ENCODE measurements around the gene TMEM170B. TPM values are rescaled to one million over a fixed set of nuclear protein-coding genes. Genes with fewer than 3 reads are reported as not detected.

The TMEM170B gene
- polyA plus RNA-seq, 1 donor = 10.7 TPM

DNA sequence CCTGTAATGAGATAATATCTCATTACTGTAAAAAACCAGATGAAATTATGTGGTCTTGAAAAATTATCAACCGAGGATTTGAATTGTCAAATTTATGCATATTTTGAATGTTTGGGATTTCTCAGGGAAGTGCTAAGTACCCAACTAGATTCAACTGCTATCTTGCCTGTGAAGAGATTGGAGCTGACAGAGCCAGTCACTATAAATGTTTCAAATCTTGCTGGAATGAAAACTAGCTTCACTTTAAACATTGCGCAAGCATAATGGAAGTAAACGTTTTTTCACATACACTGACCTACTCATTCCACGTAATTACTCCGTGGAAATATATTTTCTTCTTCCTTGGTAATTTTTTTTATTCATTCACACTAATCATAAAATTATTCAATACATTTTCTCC, 46.7 kb downstream of the TMEM170B start:
- no peak for DNase-seq

- no peak for DNase-seq
Measured at GRCh38 chr6:11585426-11586016, 48.0 kb downstream of the TMEM170B start.

DNA sequence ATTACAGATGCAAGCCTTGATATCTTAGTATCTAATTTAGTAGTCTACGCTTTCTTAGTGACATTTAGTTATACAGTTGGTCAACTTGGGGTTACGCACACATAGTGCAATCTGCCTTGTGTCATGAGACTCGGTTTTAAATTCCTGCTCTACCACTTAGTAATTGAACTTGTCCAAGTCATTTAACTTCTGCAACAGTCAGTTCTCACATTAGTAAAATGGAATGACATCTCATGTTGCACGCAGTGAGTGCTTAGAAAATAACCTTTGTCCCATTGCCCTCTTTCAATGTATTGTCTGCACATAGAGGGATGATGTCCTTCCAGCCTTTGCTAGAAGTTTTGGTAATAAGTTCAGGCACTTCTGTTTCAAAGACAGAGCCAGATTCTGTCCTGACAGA, 48.6 kb downstream of the TMEM170B start:
- no peak for DNase-seq

GRCh38 chr6:11586536-11586935, 49.0 kb downstream of the TMEM170B start:
- no peak for DNase-seq

DNA sequence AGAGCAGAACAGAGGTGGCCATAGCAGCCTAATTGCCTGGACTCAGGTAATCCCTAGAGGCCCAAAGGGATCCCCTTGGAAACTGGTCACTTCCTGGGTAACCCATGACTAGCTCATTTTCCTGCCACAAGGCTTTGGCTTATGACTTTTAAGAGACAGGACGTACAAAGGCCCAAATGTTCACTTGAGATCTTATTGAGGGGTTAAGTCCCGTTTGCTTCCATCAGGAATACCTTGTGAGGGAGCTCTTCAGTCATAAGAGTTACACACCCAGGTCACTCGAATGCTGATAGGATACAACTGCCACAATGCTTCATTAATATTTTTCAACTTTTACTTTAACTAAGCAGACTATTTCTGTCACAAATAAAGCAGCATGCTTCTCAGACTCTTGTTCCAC, 51.7 kb downstream of the TMEM170B start:
- DNase-seq = no peak

DNA sequence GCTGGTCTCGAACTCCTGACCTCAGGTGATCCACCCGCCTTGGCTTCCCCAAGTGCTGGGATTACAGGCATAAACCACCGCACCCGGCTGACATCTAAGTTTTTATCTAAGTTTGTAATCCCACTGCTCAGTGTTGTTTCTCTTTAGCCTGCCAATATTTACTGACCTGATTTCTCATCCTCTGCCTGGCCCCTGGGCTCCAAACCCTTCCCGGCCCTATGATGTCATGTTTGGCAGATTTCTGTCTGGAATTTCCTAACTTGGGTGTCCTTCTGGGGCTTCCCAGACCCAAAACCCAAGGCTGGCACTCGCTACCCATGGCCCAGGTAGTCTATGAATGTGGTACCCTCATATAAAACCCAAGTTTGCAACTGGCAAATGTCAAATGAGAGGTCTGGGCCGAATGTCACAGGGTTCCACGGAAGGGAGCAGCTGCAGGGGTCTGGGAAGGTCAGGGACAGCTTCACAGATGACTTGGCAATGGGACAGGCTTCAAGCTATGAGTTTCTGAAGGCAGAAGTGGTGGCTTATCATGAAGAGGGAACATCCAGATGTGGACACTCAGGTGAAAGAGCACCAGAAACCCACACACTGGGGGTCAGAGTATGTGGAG, 54.9 kb downstream of the TMEM170B start:
- DNase-seq = no peak

DNA sequence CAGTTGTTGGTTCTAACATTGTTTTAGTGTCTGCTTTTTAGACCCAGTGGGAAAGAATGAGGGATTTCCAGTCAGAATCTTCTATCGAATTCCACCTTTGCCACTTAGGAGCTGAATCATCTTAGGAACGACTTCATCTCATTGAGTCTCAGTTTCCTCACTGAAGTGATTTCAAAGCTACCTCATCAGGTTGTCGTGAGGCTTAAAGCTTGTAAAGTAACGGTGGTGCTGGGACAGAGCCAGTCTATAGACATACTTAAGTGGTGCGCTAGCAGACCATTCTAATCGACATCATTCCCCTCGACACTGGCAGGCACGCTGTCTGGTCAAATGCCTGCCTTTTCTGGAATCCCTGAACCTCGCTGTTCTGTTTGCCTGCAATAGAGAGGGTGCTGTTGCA, 55.5 kb downstream of the TMEM170B start:
- no peak for DNase-seq

DNA sequence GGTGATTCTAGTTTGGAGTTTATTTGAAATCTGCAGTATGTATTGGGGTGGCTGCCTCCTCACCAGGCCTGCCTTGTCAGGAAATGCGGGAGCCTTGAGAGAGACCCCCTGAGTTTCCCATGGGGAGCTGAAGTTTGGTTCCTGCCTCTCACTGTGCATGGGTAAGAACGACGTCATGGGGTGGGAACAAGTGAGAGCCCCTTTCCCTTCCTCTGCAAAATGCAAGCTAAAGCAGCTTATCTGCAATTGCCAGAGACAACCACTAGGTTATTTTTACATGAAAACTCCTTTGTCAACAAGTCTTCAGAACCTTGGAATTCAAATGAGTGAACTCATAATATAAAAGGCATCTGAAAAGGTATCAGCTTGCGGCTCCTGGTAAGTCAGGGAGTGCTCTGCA, 58.4 kb downstream of the TMEM170B start:
- DNase-seq = no peak

DNA sequence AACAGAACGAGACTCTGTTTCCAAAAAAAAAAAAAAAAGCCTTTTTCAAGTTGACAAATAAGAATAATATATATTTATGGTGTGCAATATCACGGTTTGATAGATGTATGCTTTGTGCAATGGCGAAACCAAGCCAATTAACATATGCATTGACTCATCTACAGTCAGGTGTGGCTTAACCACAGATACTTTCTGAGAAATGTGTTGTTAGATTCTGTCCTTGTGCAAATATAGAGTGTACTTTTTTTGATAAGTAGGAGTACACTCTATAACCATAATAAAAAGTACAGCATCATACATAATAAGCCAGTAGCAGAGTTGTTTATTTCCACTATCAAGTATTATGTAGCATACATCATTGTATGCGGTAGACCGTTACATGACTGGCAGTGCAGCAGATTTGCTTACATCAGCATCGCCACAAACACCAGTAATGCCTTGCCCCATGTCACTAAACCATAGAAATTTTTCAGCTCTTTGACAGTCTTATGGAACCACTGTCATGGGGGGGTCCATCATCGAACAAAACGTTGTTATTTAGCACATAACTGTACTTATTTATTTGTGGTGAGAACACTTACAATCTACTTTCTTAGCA, 59.2 kb downstream of the TMEM170B start:
- no peak for DNase-seq

- DNase-seq = no peak
Measured at GRCh38 chr6:11598687-11599086, 61.1 kb downstream of the TMEM170B start.

- DNase-seq = no peak
Measured at GRCh38 chr6:11600251-11600650, 62.7 kb downstream of the TMEM170B start.

GRCh38 chr6:11601776-11602605, 64.4 kb downstream of the TMEM170B start:
- DNase-seq = no peak

DNA sequence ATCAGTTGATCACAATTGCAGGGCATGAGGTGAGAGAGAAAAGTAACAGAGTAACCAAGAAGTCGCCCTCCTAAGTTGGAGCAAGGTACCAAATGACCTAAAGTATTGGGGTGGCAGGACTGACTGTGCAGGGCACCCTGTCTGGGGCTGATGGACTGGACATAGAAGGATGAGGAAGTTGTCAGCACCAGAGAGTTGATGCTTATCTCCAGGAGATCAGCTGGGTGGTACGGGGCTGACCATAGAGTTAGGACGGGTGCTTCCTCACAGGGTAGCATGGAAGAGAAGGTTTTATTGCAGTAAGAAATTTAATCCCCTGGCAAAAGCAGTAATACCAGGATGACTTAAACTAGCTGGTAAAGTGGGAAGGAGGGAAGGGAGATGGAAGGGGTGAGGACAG, 66.7 kb downstream of the TMEM170B start:
- DNase-seq = no peak

DNA sequence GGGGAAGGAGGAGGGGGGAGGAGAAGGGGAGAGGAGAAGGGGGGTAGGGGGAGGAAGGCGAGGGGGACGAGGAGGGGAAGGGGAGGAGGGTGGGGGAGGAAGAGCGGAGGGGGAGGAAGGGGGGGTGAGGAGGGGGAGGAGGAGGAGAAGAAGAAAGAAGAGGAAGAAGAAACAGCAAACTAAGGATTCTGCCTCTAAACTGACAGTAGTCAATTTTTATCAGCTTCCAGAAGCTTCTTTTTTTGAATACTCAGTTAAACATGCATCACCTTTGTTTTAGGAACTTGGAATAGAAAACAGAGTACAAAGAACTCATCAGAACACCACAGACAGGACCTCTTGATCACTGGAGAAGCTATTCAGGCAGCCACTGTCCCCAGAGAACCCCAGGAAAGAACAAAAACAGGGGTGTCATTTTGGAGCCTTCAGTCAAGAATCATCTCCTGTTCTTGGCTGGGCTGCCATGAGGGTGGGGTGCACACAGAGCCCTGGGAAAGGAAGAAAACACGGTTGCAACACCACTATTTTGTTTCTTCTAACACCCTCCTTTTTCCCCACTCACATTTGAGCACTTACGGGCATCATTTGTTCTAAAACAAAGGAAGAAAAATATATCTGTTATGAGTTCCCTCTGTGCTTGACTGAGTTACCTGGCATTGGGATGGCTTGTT, 67.4 kb downstream of the TMEM170B start:
- no peak for DNase-seq

DNA sequence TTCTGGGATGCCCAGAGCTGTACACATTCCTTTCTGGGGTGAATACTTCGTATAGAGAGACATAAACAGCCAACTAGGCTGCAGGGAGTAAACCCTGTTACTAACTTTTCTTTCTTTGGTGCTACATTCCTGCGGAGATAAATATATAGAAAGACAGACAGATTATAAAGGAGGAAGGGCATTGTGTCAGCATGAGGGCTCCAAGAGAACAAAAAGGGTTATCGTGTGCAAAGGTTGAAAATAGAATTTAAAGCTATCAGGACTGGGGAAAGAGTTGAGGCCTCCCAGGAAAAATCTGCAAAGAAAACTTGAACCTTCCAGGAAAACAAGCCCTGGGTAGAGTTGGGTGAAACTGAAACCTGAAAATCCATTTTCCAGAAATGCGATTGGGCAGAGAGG, 68.0 kb downstream of the TMEM170B start:
- DNase-seq = no peak

- no peak for DNase-seq
Measured at GRCh38 chr6:11606332-11606731, 68.8 kb downstream of the TMEM170B start.

- no peak for DNase-seq
Measured at GRCh38 chr6:11607383-11607782, 69.8 kb downstream of the TMEM170B start.

GRCh38 chr6:11608600-11609323, 71.2 kb downstream of the TMEM170B start:
- DNase-seq = no peak

- no peak for DNase-seq
Measured at GRCh38 chr6:11609324-11610071, 71.9 kb downstream of the TMEM170B start.

- DNase-seq = no peak
Measured at GRCh38 chr6:11613336-11613735, 75.8 kb downstream of the TMEM170B start.

DNA sequence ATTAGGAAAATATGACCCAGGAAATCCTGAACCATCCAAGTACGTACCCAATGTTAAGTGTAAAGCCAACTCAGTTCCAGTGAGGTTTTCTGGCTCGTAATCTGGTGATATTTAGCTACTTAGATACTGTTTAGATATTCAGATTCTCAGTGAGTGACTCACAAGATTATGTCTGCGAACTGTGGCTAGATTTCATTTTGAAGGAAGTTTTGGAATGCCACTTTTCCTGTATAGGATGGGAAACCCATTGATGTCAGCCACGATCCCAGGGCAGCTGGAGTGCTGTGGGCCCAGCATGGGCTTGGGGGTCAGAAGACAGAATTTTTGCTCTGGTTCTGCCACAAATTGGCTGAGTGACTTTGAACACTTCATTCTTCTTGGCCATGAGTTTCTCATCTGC, 76.3 kb downstream of the TMEM170B start:
- no peak for DNase-seq

Measured in left kidney (tissue), 2 donors.